Measurements from ENCODE around the gene EIF3A. TPM values are rescaled to one million over a fixed set of nuclear protein-coding genes. Genes with fewer than 3 reads are reported as not detected.

Gene EIF3A, protein sequence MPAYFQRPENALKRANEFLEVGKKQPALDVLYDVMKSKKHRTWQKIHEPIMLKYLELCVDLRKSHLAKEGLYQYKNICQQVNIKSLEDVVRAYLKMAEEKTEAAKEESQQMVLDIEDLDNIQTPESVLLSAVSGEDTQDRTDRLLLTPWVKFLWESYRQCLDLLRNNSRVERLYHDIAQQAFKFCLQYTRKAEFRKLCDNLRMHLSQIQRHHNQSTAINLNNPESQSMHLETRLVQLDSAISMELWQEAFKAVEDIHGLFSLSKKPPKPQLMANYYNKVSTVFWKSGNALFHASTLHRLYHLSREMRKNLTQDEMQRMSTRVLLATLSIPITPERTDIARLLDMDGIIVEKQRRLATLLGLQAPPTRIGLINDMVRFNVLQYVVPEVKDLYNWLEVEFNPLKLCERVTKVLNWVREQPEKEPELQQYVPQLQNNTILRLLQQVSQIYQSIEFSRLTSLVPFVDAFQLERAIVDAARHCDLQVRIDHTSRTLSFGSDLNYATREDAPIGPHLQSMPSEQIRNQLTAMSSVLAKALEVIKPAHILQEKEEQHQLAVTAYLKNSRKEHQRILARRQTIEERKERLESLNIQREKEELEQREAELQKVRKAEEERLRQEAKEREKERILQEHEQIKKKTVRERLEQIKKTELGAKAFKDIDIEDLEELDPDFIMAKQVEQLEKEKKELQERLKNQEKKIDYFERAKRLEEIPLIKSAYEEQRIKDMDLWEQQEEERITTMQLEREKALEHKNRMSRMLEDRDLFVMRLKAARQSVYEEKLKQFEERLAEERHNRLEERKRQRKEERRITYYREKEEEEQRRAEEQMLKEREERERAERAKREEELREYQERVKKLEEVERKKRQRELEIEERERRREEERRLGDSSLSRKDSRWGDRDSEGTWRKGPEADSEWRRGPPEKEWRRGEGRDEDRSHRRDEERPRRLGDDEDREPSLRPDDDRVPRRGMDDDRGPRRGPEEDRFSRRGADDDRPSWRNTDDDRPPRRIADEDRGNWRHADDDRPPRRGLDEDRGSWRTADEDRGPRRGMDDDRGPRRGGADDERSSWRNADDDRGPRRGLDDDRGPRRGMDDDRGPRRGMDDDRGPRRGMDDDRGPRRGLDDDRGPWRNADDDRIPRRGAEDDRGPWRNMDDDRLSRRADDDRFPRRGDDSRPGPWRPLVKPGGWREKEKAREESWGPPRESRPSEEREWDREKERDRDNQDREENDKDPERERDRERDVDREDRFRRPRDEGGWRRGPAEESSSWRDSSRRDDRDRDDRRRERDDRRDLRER (N-terminal part only)
- 89.9 and 102 TPM in 2 replicates for total RNA-seq

DNA sequence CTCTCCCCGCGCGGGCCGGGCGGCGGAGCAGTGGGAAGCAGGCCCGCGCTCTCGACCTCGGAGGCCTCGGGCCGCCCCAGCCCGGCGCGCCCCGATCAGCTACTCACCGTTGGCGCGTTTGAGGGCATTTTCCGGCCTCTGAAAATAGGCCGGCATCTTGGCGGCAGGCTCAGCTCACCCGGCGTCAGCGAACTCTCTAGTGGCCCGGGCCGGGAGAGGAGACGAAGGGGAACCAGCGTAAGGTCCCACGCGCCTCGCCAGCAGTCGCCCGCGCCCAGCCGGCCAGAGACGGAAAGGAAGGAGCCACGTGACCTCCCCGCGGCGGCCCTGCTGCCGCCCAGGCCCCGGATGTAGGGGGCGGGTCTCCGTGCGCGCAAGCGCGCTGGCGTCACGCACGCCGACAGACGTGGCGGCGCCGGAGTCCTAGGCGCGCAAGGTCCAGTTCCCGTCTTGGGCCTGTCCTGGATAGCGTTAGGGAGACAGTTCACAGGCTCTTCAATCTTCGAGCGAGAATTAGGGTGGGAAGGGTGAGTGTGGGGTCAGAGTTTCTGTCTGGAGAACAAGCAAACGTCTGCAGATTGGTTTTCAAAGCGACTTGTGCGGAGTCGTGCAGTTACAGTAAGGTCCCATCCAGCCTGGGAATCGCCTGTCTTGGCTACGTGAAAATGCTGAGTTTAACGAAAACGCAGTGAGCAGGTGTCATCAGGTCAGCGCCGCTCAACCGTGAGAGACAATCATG is at the start of gene EIF3A:
Gene EIF3A, minus strand, starts transcription at position 297 of the 739 bp plus-strand sequence. Its CDS starts 141 bp downstream, at position 156.

DNA sequence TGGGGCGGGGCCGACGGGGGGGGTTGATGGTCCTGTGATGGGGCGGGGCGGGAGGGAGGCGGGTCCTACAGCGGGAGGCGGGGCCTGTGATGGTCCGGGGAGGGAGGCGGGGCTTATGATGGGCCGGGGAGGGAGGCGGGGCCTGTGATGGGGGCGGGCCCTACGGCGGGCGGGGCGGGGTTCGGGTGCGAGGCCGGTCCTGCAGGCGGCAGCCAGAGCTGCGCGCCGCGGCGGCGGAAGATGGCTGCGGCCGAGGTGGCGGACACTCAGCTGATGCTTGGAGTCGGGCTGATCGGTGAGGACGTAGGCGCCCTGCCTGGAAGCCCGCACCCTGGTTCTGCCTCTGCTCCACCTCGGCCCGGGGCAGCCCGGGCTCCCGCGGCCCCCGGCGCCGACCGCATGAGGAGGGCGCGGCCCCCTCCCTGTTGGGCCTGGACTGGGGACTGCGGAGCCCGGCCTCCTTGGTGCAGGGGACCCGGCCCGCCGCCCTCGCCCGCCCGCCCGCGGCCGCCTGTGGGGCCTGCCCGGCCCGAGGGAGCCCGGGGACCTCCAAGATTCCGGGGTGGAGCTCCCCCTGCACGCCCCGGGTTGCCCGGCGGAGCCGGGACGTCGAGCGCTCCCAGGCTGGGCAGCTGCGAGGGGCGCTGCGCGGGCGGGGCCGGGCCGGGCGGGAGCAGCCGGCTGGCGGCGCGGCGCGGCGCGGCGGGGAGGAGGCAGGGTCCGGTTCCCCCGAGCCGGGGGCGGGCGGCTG is 23.5 kb upstream of the EIF3A start, which contains the start of gene DENND10:
Gene DENND10, plus strand, starts transcription at position 211 of the 751 bp plus-strand sequence. Its CDS starts 30 bp downstream, at position 241.

DNA sequence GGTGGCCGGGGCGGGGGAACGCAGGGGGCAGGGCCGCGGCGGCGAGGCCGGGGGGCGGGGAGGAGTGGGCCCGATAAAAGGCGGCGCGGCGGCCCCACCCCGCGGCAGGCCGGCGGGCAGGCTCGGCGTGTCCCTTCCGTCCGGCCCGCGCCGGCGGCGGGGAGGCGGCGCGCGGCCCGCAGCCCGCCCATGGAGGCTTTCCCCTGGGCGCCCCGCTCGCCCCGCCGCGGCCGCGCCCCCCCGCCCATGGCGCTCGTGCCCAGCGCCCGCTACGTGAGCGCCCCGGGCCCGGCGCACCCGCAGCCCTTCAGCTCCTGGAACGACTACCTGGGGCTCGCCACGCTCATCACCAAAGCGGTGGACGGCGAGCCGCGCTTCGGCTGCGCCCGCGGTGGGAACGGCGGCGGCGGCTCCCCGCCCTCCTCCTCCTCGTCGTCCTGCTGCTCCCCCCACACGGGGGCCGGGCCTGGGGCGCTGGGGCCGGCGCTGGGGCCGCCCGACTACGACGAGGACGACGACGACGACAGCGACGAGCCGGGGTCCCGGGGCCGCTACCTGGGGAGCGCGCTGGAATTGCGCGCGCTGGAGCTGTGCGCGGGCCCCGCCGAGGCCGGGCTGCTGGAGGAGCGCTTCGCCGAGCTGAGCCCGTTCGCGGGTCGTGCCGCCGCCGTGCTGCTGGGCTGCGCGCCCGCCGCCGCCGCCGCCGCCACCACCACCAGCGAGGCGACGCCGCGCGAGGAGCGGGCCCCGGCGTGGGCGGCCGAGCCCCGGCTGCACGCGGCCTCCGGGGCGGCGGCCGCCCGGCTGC is 50.8 kb downstream of the EIF3A start, which contains the start of gene NANOS1:
Gene NANOS1, plus strand, starts transcription at position 102 of the 808 bp plus-strand sequence. Its CDS starts 88 bp downstream, at position 190.

Small RNA genes within 50 kb of the gene (small RNA-seq; reads per million reads assigned to genes)
- gene AL355598.1, result not detected
- 0.29 reads per million, percentile 5 among the genes with 10 or more reads in this experiment for gene RF00413
- gene SNORA19, result 0.46 reads per million, percentile 24 among the genes with 10 or more reads in this experiment

Other genes starting within 250 kb of the EIF3A start
- 0.65 and 4.7 TPM in 2 replicates for gene NANOS1, start 51.1 kb downstream of the EIF3A start, total RNA-seq
- gene DENND10, start 23.3 kb upstream of the EIF3A start, total RNA-seq, result 51.4 and 54.3 TPM in 2 replicates
- gene SFXN4, start 84.9 kb upstream of the EIF3A start, total RNA-seq, result 6.8 and 7.9 TPM in 2 replicates
- gene PRDX3, start 98.0 kb upstream of the EIF3A start, total RNA-seq, result 52.6 and 105 TPM in 2 replicates
- 1.2 and 1.6 TPM in 2 replicates for gene GRK5, start 126.8 kb upstream of the EIF3A start, total RNA-seq